CD1c-positive myeloid dendritic cell (primary cell): ENCODE data around the gene VEPH1.
A peak's percentile ranks its signal among the peaks of the same experiment; 100 is the strongest.

Experiments
- DNase-seq: peaks from one replicate; pipeline ENCODE4 v3.0.0-alpha.2; 2016; ENCODE audit errors: extremely low spot score

Gene VEPH1

GRCh38 chr3:157261000-157261399 is 242.2 kb downstream of the VEPH1 start:
- no peak for DNase-seq

- no peak for DNase-seq
Measured at GRCh38 chr3:157259825-157260224, 243.4 kb downstream of the VEPH1 start.

- no peak for DNase-seq
Measured at GRCh38 chr3:157257101-157257500, 246.1 kb downstream of the VEPH1 start.

GRCh38 chr3:157255797-157256196 is 247.4 kb downstream of the VEPH1 start:
- no peak for DNase-seq

GRCh38 chr3:157251685-157252084 is 251.5 kb downstream of the VEPH1 start:
- DNase-seq = no peak

GRCh38 chr3:157249606-157250005 is 253.6 kb downstream of the VEPH1 start:
- no peak for DNase-seq

- DNase-seq = no peak
Measured at GRCh38 chr3:157248590-157249422, 254.4 kb downstream of the VEPH1 start.

- DNase-seq = no peak
Measured at GRCh38 chr3:157247391-157247790, 255.8 kb downstream of the VEPH1 start.

GRCh38 chr3:157242836-157243235 is 260.4 kb downstream of the VEPH1 start:
- no peak for DNase-seq

- DNase-seq = no peak
Measured at GRCh38 chr3:157241599-157241998, 261.6 kb downstream of the VEPH1 start.

- no peak for DNase-seq
Measured at GRCh38 chr3:157240408-157240807, 262.8 kb downstream of the VEPH1 start.

GRCh38 chr3:157239082-157239704 is 264.0 kb downstream of the VEPH1 start:
- DNase-seq = peak; percentile 73

- DNase-seq = no peak
Measured at GRCh38 chr3:157238457-157238856, 264.8 kb downstream of the VEPH1 start.

- DNase-seq = no peak
Measured at GRCh38 chr3:157237886-157238285, 265.3 kb downstream of the VEPH1 start.

- no peak for DNase-seq
Measured at GRCh38 chr3:157235291-157235690, 267.9 kb downstream of the VEPH1 start.

- DNase-seq = no peak
Measured at GRCh38 chr3:157233923-157234322, 269.3 kb downstream of the VEPH1 start.

- no peak for DNase-seq
Measured at GRCh38 chr3:157232141-157232540, 271.1 kb downstream of the VEPH1 start.

- DNase-seq = no peak
Measured at GRCh38 chr3:157231071-157231470, 272.1 kb downstream of the VEPH1 start.

GRCh38 chr3:157226173-157226847 is 276.9 kb downstream of the VEPH1 start:
- peak; percentile 46 for DNase-seq

GRCh38 chr3:157225001-157225400 is 278.2 kb downstream of the VEPH1 start:
- peak; percentile 43 for DNase-seq

GRCh38 chr3:157220883-157221282 is 282.3 kb downstream of the VEPH1 start:
- no peak for DNase-seq

- DNase-seq = no peak
Measured at GRCh38 chr3:157220211-157220610, 283.0 kb downstream of the VEPH1 start.

GRCh38 chr3:157219215-157219614 is 284.0 kb downstream of the VEPH1 start:
- no peak for DNase-seq
